Left ventricle myocardium inferior (tissue), 1 donor: ENCODE data around the gene CEP126. TPM values are rescaled to one million over a fixed set of nuclear protein-coding genes. Genes with fewer than 3 reads are reported as not detected.

Experiments used
- DNase-seq: peaks from one replicate; pipeline ENCODE4 v3.0.0-alpha.2; 2020
- H3K27ac ChIP-seq: fragments of 200-600 bp; replicated peaks from 2 replicates; pipeline ENCODE4 v1.8.0; 2021
- H3K27me3 ChIP-seq: fragments of 200-600 bp; 2 replicates; pipeline ENCODE4 v1.8.0; 2021; ENCODE audit warnings: low read depth
- H3K36me3 ChIP-seq: fragments of 200-600 bp; 2 replicates; pipeline ENCODE4 v1.8.0; 2021
- H3K4me1 ChIP-seq: fragments of 200-600 bp; 2 replicates; pipeline ENCODE4 v1.8.0; 2021
- H3K4me3 ChIP-seq: fragments of 200-600 bp; 2 replicates; pipeline ENCODE4 v1.8.0; 2021; ENCODE audit warnings: mild to moderate bottlenecking, moderate library complexity
- H3K9me3 ChIP-seq: fragments of 200-600 bp; replicated peaks from 2 replicates; pipeline ENCODE4 v1.8.0; 2021
- CTCF ChIP-seq: fragments of 200-600 bp; IDR thresholded peaks from 2 replicates; pipeline ENCODE4 v1.8.0; 2021; ENCODE audit warnings: antibody characterized with exemption, mild to moderate bottlenecking, borderline replicate concordance
- intact Hi-C: fragments of 100-400 bp; cut with micrococcal nuclease; formaldehyde crosslinking; loops from one replicate; pipeline ENCODE4 v1.11.0; 2022
- total RNA-seq: library from RNA; stranded (reverse); fragmentation: NEBNext Ultra II Directional; extraction: Animal tissue kit (Norgen Biotek cat#: 25700); gene quantifications from one replicate; pipeline ENCODE4 v1.2.1, GENCODE V29; 2021
- donor health status: DM: no; HTN: yes; CAD: no; lungs with severe emphysema.

Gene CEP126
- total RNA-seq, 1 donor from 2014 or later, result 1.5 TPM

GRCh38 chr11:102001657-102002338 is 87.0 kb downstream of the CEP126 start:
- no peak for TF ChIP-seq CTCF
- intact Hi-C loops, result no loop called here
- no peak overlapping the region for H3K27ac ChIP-seq
- no peak overlapping the region for H3K4me3 ChIP-seq
- no peak for DNase-seq
- no peaks in the 10 kb centered on the region for H3K4me1 ChIP-seq
- H3K9me3 ChIP-seq, result no peaks in the 10 kb centered on the region
- no peaks in the 10 kb centered on the region for H3K27me3 ChIP-seq
- no peaks in the 10 kb centered on the region for H3K36me3 ChIP-seq

- intact Hi-C loops, result no loop called here
- TF ChIP-seq CTCF, result no peak
- no peak overlapping the region for H3K27ac ChIP-seq
These were observed 89.4 kb downstream of the CEP126 start for GRCh38 chr11:102004220-102004619.

GRCh38 chr11:102005306-102005705 is 90.5 kb downstream of the CEP126 start:
- no peak for TF ChIP-seq CTCF
- no peaks in the 10 kb centered on the region for H3K9me3 ChIP-seq
- peaks cover 3% of the 10 kb centered on the region for H3K4me1 ChIP-seq
- no peak overlapping the region for H3K4me3 ChIP-seq
- no peak for DNase-seq
- intact Hi-C loops, result no loop called here
- H3K27me3 ChIP-seq, result no peaks in the 10 kb centered on the region
- H3K27ac ChIP-seq, result no peak overlapping the region
- H3K36me3 ChIP-seq, result no peaks in the 10 kb centered on the region

More at GRCh38 chr11:102004220-102004619, 89.4 kb downstream of the CEP126 start:
- Histone ChIP-seq H3K27me3 (no peaks in the 10 kb centered on the region), H3K4me1 (peaks cover 3% of the 10 kb centered on the region), H3K9me3 (no peaks in the 10 kb centered on the region), H3K4me3 (no peak overlapping the region), H3K36me3 (no peaks in the 10 kb centered on the region)
- no peak for DNase-seq

GRCh38 chr11:102006835-102007566 is 92.2 kb downstream of the CEP126 start:
- H3K36me3 ChIP-seq, result no peaks in the 10 kb centered on the region
- H3K4me1 ChIP-seq, result peaks cover 15% of the 10 kb centered on the region
- H3K27me3 ChIP-seq, result no peaks in the 10 kb centered on the region
- no peaks in the 10 kb centered on the region for H3K9me3 ChIP-seq
- intact Hi-C loops, result loop anchor here (2.0 kb wide), 1 partner anchor 144 kb away; no protein-coding TSS in a partner anchor
- H3K4me3 ChIP-seq, result no peak overlapping the region
- no peak for DNase-seq
- TF ChIP-seq CTCF, result no peak
- no peak overlapping the region for H3K27ac ChIP-seq

- TF ChIP-seq CTCF, result peak; percentile 71
These were observed 93.0 kb downstream of the CEP126 start for GRCh38 chr11:102007567-102008437.

More at GRCh38 chr11:102007567-102008437, 93.0 kb downstream of the CEP126 start:
- peaks cover 15% of the 10 kb centered on the region for H3K4me1 ChIP-seq
- intact Hi-C loops, result loop anchor here (2.0 kb wide), 1 partner anchor 145 kb away; no protein-coding TSS in a partner anchor
- H3K27me3 ChIP-seq, result no peaks in the 10 kb centered on the region
- H3K27ac ChIP-seq, result no peak overlapping the region
- no peaks in the 10 kb centered on the region for H3K36me3 ChIP-seq
- no peak for DNase-seq
- H3K9me3 ChIP-seq, result no peaks in the 10 kb centered on the region
- no peak overlapping the region for H3K4me3 ChIP-seq
